ENCODE measurements around the gene TLR6.

DNA sequence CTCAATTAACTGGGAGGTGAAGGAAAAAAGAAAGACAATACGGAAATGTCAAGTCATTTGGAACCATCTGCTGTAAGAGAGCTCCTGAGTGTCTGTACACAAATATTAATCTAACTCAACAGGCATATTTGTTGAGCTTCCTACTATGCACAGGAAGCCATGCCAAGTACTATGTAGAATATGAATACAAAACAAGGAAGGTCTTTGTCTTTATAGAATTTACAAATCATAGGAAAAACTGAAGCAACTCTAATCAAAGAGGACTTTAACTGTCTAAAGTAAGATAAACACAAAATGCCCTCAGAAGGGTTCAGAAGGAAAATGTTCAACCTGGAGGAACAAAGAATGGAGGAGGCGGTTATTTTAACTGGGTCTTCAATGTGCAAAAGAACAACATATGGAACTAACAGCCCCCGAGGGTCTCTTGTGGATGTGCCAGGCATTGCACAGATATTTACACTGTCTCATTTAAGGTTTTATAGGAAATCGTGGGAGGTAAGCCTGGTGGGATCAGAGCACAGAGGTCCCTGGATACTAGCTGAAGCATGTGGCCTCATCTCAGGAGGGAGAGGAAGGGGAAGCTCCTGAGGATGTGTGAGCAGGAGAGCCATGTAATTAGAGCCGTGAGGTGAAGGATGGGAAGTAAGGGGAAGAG lies 16.8 kb upstream of the TLR6 start:
- TF ChIP-seq, protein P1, sequence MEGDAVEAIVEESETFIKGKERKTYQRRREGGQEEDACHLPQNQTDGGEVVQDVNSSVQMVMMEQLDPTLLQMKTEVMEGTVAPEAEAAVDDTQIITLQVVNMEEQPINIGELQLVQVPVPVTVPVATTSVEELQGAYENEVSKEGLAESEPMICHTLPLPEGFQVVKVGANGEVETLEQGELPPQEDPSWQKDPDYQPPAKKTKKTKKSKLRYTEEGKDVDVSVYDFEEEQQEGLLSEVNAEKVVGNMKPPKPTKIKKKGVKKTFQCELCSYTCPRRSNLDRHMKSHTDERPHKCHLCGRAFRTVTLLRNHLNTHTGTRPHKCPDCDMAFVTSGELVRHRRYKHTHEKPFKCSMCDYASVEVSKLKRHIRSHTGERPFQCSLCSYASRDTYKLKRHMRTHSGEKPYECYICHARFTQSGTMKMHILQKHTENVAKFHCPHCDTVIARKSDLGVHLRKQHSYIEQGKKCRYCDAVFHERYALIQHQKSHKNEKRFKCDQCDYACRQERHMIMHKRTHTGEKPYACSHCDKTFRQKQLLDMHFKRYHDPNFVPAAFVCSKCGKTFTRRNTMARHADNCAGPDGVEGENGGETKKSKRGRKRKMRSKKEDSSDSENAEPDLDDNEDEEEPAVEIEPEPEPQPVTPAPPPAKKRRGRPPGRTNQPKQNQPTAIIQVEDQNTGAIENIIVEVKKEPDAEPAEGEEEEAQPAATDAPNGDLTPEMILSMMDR (conservative IDR thresholded peaks at IDR 0.05): no peak
- TF ChIP-seq ZFX (IDR thresholded peaks at IDR 0.05): no peak

Data from C4-2B (cell line).